ENCODE measurements around the gene PSPH. TPM values are rescaled to one million over a fixed set of nuclear protein-coding genes. Genes with fewer than 3 reads are reported as not detected.
"Not testable (repeated sequence)": the region's sequence is repeated elsewhere in the genome, so short reads cannot be mapped to it uniquely, and the experiment has no call there.

PSPH gene
- total and polyA plus RNA-seq, 5 experiments from 2014 or later: 5.7 to 8.0 (median 6.9) TPM

- H3K36me3 Mint-ChIP-seq: peaks cover 0 to 31% (median 0%) of the 10 kb centered on the region in 3 donors
- POLR2A ChIA-PET: interaction anchor here (0.6 to 2.2 kb wide), 12 partner anchors 8 to 685 kb away, joined by 3 to 42 read pairs (median 3); partner anchors contain the start of genes CHCHD2 and SUMF2
- ATAC-seq (no peak), DNase-seq (no peak)
- no peaks in the 10 kb centered on the region for H3K27me3 Mint-ChIP-seq
- no peaks in the 10 kb centered on the region for H3K9me3 Mint-ChIP-seq
- H3K27ac Mint-ChIP-seq: peak overlapping the region; percentile 82 to 97 (median 96)
- H3K4me1 Mint-ChIP-seq: peaks cover 4 to 44% (median 32%) of the 10 kb centered on the region in 4 donors
- peak overlapping the region; percentile 91 to 99 (median 96) for H3K4me3 Mint-ChIP-seq
Measured at GRCh38 chr7:56051053-56051338, 248 bp downstream of the PSPH start.

GRCh38 chr7:56048763-56049162 is 2.5 kb downstream of the PSPH start:
- peaks cover 4 to 29% (median 22%) of the 10 kb centered on the region in 4 donors for H3K4me1 Mint-ChIP-seq

DNA sequence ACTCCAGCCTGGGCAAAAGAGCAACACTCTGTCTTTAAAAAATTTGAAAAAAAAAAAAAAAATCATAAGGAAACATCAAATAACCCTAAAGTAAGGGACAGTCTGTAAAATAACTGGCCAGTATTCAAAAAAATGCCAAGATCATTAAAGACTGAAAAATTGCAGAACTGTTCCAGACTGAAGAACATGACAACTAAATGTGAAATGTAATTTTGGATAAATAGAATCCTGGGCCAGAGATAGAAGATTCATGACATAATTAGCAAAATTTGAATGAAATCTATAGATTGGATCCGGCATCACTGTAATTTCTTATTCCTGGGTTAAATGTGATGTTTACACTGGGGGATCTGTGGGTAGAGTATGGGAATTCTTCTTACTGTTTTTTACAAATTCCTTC is 3.0 kb downstream of the PSPH start:
- H3K4me3 Mint-ChIP-seq: no peak overlapping the region
- H3K4me1 Mint-ChIP-seq: peaks cover 4 to 25% (median 18%) of the 10 kb centered on the region in 4 donors
- H3K36me3 Mint-ChIP-seq: peaks cover 0 to 5% (median 0%) of the 10 kb centered on the region in 3 donors
- no peak for DNase-seq
- no peak for ATAC-seq
- H3K27ac Mint-ChIP-seq: peak overlapping the region in 3 of 10 donors; percentile 1 to 74 (median 59)
- H3K27me3 Mint-ChIP-seq: no peaks in the 10 kb centered on the region
- H3K9me3 Mint-ChIP-seq: no peaks in the 10 kb centered on the region
- POLR2A ChIA-PET: interaction anchor here (0.6 kb wide), 1 partner anchor 160 kb away, joined by 4 read pairs; no protein-coding TSS in a partner anchor

More at GRCh38 chr7:56048763-56049162, 2.5 kb downstream of the PSPH start:
- H3K27me3 Mint-ChIP-seq, H3K4me3 Mint-ChIP-seq, DNase-seq, H3K36me3 Mint-ChIP-seq, ATAC-seq, H3K9me3 Mint-ChIP-seq: not testable (repeated sequence)
- peak overlapping the region in 4 of 10 donors; percentile 1 to 74 (median 62) for H3K27ac Mint-ChIP-seq
- POLR2A ChIA-PET: interaction anchor here (0.6 to 0.7 kb wide), 2 partner anchors 15 to 161 kb away, joined by 4 read pairs; no protein-coding TSS in a partner anchor

- Mint-ChIP-seq H3K27ac (peak overlapping the region in 1 of 10 donors; percentile 8), H3K4me1 (peaks cover 4 to 18% (median 14%) of the 10 kb centered on the region in 4 donors)
- H3K36me3 Mint-ChIP-seq, H3K27me3 Mint-ChIP-seq, ATAC-seq, DNase-seq, H3K9me3 Mint-ChIP-seq, H3K4me3 Mint-ChIP-seq, POLR2A ChIA-PET: not testable (repeated sequence)
Measured at GRCh38 chr7:56047446-56048116, 3.7 kb downstream of the PSPH start.

GRCh38 chr7:56046721-56047445 is 4.4 kb downstream of the PSPH start:
- Mint-ChIP-seq H3K4me1 (peaks cover 4 to 13% (median 12%) of the 10 kb centered on the region in 4 donors), H3K4me3 (no peak overlapping the region), H3K9me3 (no peaks in the 10 kb centered on the region), H3K27me3 (no peaks in the 10 kb centered on the region), H3K36me3 (peaks cover 0 to 2% (median 0%) of the 10 kb centered on the region in 3 donors), H3K27ac (peak overlapping the region in 3 of 10 donors; percentile 14 to 67 (median 59))
- POLR2A ChIA-PET: no interaction called here
- ATAC-seq (no peak), DNase-seq (no peak)

DNA sequence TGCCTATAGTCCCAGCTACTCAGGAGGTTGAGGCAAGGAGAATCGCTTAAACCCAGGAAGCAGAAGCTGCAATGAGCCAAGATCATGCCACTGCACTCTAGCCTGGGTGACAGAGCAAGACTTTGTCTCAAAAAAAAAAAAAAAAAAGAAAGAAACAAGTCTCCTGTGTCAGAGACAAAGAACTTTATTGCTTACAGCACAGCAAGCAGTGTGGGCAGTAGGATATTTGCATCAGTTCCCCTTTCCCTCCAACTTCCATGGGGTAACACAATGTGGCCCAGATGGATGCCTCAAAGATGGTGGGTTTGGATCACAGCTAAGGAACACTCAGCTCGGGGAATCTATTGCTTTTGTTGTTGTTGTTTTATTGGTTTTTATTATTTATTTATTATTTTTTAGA is 5.5 kb downstream of the PSPH start:
- H3K4me3 Mint-ChIP-seq, H3K27me3 Mint-ChIP-seq, H3K4me1 Mint-ChIP-seq, H3K36me3 Mint-ChIP-seq, H3K27ac Mint-ChIP-seq, DNase-seq, ATAC-seq, H3K9me3 Mint-ChIP-seq, POLR2A ChIA-PET: not testable (repeated sequence)

DNA sequence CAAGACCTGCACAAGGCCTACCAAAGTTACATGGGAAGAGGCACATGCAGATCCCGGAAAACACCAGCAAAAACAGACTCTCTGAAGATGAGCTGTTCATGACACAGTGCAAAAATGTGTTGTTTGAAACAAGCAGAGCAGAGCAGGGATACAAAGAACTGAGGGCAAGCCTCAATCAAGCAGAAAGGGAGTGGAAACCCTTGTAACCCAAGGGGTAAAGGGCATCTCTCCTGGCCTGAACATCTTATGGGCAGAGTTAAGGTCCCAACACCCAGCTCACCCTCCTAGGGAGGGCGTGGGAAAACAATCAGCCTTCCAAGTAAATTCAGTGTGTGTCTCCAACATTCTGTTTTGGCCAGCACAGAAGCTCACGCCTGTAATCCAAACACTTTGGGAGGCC is 10.5 kb downstream of the PSPH start:
- POLR2A ChIA-PET: no interaction called here
- Mint-ChIP-seq H3K27ac (no peak overlapping the region), H3K27me3 (no peaks in the 10 kb centered on the region), H3K36me3 (peaks cover 0 to 7% (median 0%) of the 10 kb centered on the region in 3 donors), H3K4me3 (no peak overlapping the region), H3K4me1 (no peaks in the 10 kb centered on the region), H3K9me3 (no peaks in the 10 kb centered on the region)
- ATAC-seq (no peak), DNase-seq (no peak)

DNA sequence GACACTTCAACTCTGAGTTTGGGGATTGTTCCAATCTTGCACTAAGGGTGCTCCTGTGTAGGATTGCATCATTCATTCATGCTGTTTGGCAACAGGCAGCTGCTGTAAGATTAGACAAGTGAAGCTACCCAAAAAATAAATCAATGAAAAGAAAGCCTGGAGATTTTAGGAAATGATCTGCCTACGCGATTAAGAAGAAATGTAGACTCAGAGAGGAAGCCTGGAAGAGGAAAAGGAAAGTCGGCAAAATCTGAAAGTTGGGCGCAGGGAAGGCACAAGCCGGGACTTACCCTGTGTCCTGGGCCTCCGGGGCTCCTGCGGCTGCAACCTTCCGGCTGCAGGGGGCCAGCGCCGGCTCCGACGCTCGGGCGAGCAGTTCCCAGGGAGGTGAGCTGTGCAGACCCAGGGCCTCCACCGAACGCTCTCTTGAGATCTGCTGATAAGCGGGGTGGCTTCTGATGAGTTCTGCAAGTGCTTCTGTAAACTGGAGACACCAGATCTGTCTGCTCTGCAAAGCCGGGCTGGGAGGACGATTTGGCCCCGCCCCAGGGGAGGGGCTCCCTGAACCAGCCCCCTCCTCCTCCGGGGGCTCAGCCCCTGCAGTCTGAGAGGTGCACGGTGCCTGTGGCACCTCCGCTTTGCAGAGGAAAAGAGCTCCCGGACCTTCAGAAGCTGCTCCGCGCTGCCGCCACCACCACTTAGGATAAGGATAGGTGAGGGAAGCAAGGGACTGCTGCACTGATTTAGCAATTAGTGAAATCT is 17.4 kb downstream of the PSPH start:
- no peaks in the 10 kb centered on the region for H3K27me3 Mint-ChIP-seq
- peaks cover 4 to 15% (median 12%) of the 10 kb centered on the region in 4 donors for H3K4me1 Mint-ChIP-seq
- peaks cover 0 to 7% (median 4%) of the 10 kb centered on the region in 3 donors for H3K36me3 Mint-ChIP-seq
- ATAC-seq (peak; percentile 96 to 98), DNase-seq (peak; percentile 58 to 87 (median 77))
- POLR2A ChIA-PET: interaction anchor here (0.6 to 3.0 kb wide), 8 partner anchors 15 to 146 kb away, joined by 3 to 17 read pairs (median 4); partner anchors contain the start of genes CCT6A, CHCHD2, PSPH and SUMF2
- peak overlapping the region in 9 of 10 donors; percentile 55 to 87 (median 77) for H3K27ac Mint-ChIP-seq
- H3K9me3 Mint-ChIP-seq: no peaks in the 10 kb centered on the region
- H3K4me3 Mint-ChIP-seq: peak overlapping the region; percentile 82 to 91 (median 88)

GRCh38 chr7:56032578-56032977 is 18.7 kb downstream of the PSPH start:
- POLR2A ChIA-PET: not testable (repeated sequence)

GRCh38 chr7:56031556-56031955 is 19.7 kb downstream of the PSPH start:
- Mint-ChIP-seq H3K36me3 (peaks cover 0 to 12% (median 4%) of the 10 kb centered on the region in 3 donors), H3K4me1 (peaks cover 5 to 15% (median 12%) of the 10 kb centered on the region in 4 donors), H3K27ac (peak overlapping the region in 4 of 10 donors; percentile 4 to 67 (median 36))
- H3K27me3 Mint-ChIP-seq, H3K4me3 Mint-ChIP-seq, POLR2A ChIA-PET, H3K9me3 Mint-ChIP-seq, ATAC-seq, DNase-seq: not testable (repeated sequence)

More at GRCh38 chr7:56032578-56032977, 18.7 kb downstream of the PSPH start:
- H3K27me3 Mint-ChIP-seq, H3K9me3 Mint-ChIP-seq, H3K36me3 Mint-ChIP-seq, DNase-seq, ATAC-seq: not testable (repeated sequence)
- Mint-ChIP-seq H3K4me1 (peaks cover 4 to 15% (median 12%) of the 10 kb centered on the region in 4 donors), H3K4me3 (peak overlapping the region in 3 of 10 donors; percentile 44 to 57 (median 57)), H3K27ac (peak overlapping the region in 1 of 10 donors; percentile 72)

DNA sequence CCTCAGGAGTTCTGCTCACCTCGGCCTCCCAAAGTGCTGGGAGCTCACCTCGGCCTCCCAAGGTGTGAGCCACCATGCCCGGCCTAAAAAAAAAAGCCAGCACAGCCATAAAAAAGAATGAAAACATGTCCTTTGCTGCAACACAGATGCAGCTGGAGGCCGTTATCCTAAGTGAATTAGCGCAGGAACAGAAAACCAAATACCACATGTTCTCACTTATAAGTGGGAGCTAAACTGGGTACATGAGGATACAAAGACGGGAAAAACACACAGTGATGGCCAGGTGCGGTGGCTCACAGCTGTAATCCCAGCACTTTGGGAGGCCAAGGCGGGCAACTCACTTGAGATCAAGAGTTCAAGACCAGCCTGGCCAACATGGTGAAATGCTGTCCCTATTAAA is 20.9 kb downstream of the PSPH start:
- Mint-ChIP-seq H3K4me1 (peaks cover 7 to 13% (median 12%) of the 10 kb centered on the region in 4 donors), H3K27ac (no peak overlapping the region), H3K27me3 (no peaks in the 10 kb centered on the region), H3K4me3 (no peak overlapping the region), H3K36me3 (peaks cover 0 to 12% (median 4%) of the 10 kb centered on the region in 3 donors), H3K9me3 (no peaks in the 10 kb centered on the region)
- no peak for ATAC-seq
- no peak for DNase-seq
- POLR2A ChIA-PET: no interaction called here

DNA sequence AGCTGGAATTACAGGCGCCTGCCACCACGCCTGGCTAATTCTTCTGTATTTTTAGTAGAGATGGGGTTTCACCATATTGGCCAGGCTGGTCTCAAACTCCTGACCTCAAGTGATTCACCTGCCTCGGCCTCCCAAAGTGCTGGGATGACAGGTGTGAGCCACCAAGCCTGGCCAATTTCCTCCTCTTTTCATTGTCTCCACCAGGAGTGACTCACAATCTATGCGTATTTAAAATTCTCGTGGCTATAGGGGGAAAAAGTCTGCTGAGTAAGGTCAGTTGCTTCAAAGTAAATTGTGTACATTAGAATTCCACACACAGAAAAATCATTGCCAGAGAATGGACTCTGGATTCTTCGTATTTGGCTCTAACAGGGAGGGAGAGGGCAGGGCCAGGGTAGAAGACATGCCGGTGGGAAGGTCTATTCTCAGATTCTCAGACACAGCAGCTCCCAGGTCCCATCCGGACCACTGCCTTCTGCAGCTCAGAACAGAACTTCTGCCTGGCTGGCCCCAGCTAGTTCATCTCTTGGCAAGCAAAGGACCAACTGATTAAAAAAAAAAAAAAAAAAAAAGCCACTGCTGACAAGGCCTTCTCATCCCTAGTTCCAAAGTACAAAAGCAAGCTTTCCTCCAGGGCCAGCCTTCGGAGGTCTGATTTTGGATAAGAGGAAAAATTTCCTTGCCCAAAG is 22.2 kb downstream of the PSPH start:
- H3K27ac Mint-ChIP-seq: peak overlapping the region in 1 of 10 donors; percentile 41
- peaks cover 7 to 13% (median 11%) of the 10 kb centered on the region in 4 donors for H3K4me1 Mint-ChIP-seq
- no peak overlapping the region for H3K4me3 Mint-ChIP-seq
- POLR2A ChIA-PET: no interaction called here
- peaks cover 0 to 12% (median 4%) of the 10 kb centered on the region in 3 donors for H3K36me3 Mint-ChIP-seq
- H3K27me3 Mint-ChIP-seq: no peaks in the 10 kb centered on the region
- H3K9me3 Mint-ChIP-seq: no peaks in the 10 kb centered on the region
- no peak for DNase-seq
- ATAC-seq: no peak

All from naive thymus-derived CD8-positive, alpha-beta T cell (primary cell).